Erythroblast (primary cell): ENCODE data around the gene GPHB5.

Experiments used
- GATA1 ChIP-seq: IDR thresholded peaks from 2 replicates; pipeline ENCODE4 v1.6.1; 2011; ENCODE audit warnings: low read depth, mild to moderate bottlenecking, control low read depth, low read length, moderate library complexity
- POLR2A ChIP-seq: IDR thresholded peaks from 2 replicates; pipeline ENCODE4 v1.6.1; 2011; ENCODE audit warnings: mild to moderate bottlenecking, low read length

DNA sequence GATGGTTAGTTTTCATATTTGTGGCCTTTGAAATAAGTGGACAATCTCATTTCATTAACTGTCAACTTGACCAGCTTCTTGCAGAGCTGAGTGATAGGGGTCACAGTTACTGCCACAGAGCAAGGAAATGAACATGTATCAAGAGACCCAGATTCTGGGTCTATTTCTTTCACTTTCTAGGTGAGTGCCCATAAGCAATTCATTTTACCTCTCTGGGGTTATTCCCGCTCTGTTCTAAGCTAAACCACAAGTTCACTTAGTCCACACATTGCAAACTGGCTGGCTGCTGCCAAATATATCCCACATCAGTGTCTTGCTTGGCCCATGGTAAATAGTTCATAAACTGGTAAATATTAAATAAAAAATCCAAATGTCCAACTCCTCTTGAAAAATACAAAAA, 29.9 kb downstream of the GPHB5 start:
- TF ChIP-seq POLR2A (no peak), GATA1 (no peak)
